HG03378 (cell line): ENCODE measurements around the gene RAB30.
A peak's percentile ranks its signal among the peaks of the same experiment; 100 is the strongest.
"Not testable (repeated sequence)": the region's sequence is repeated elsewhere in the genome, so short reads cannot be mapped to it uniquely, and the experiment has no call there.

ENCODE experiments used
- ATAC-seq: cut with Tn5 transposase; IDR thresholded peaks from one replicate; pipeline ENCODE4 v1.9.1; 2021; ENCODE audit warnings: mild to moderate bottlenecking, moderate library complexity; ENCODE audit not compliant: unreplicated experiment

RAB30 gene

GRCh38 chr11:83011333-83012167 is 60.1 kb downstream of the RAB30 start:
- no peak for ATAC-seq

- no peak for ATAC-seq
Observed at GRCh38 chr11:83009999-83010398, 61.7 kb downstream of the RAB30 start.

GRCh38 chr11:83009136-83009535 is 62.6 kb downstream of the RAB30 start:
- not testable (repeated sequence) for ATAC-seq

GRCh38 chr11:83008581-83008923 is 63.1 kb downstream of the RAB30 start:
- no peak for ATAC-seq

- peak; percentile 51 for ATAC-seq
Observed at GRCh38 chr11:83007909-83008580, 63.7 kb downstream of the RAB30 start.

- no peak for ATAC-seq
Observed at GRCh38 chr11:83007477-83007876, 64.2 kb downstream of the RAB30 start.

- ATAC-seq: peak; percentile 78
Observed at GRCh38 chr11:83006877-83007330, 64.8 kb downstream of the RAB30 start.

- no peak for ATAC-seq
Observed at GRCh38 chr11:83004746-83005556, 66.7 kb downstream of the RAB30 start.

GRCh38 chr11:83002522-83002921 is 69.2 kb downstream of the RAB30 start:
- ATAC-seq: no peak

- ATAC-seq: no peak
Observed at GRCh38 chr11:83002053-83002452, 69.6 kb downstream of the RAB30 start.

- no peak for ATAC-seq
Observed at GRCh38 chr11:83000381-83000780, 71.3 kb downstream of the RAB30 start.

GRCh38 chr11:82999232-82999631 is 72.5 kb downstream of the RAB30 start:
- ATAC-seq: no peak

GRCh38 chr11:82998697-82999096 is 73.0 kb downstream of the RAB30 start:
- ATAC-seq: no peak

- ATAC-seq: peak; percentile 94
Observed at GRCh38 chr11:82996966-82997606, 74.6 kb downstream of the RAB30 start.

- ATAC-seq: peak; percentile 41
Observed at GRCh38 chr11:82995754-82996398, 75.8 kb downstream of the RAB30 start.

- ATAC-seq: no peak
Observed at GRCh38 chr11:82995235-82995634, 76.5 kb downstream of the RAB30 start.

GRCh38 chr11:82994604-82995230 is 77.0 kb downstream of the RAB30 start:
- no peak for ATAC-seq

- ATAC-seq: no peak
Observed at GRCh38 chr11:82992223-82992622, 79.5 kb downstream of the RAB30 start.

GRCh38 chr11:82989628-82990404 is 81.9 kb downstream of the RAB30 start:
- ATAC-seq: no peak
